HG02588 (cell line): ENCODE data around the gene FAM200A.
"Not testable (repeated sequence)": the region's sequence is repeated elsewhere in the genome, so short reads cannot be mapped to it uniquely, and the experiment has no call there.

Experiments used
- ATAC-seq: cut with Tn5 transposase; IDR thresholded peaks from one replicate; pipeline ENCODE4 v1.9.1; 2021; ENCODE audit warnings: mild to moderate bottlenecking, moderate library complexity; ENCODE audit not compliant: unreplicated experiment

FAM200A gene

DNA sequence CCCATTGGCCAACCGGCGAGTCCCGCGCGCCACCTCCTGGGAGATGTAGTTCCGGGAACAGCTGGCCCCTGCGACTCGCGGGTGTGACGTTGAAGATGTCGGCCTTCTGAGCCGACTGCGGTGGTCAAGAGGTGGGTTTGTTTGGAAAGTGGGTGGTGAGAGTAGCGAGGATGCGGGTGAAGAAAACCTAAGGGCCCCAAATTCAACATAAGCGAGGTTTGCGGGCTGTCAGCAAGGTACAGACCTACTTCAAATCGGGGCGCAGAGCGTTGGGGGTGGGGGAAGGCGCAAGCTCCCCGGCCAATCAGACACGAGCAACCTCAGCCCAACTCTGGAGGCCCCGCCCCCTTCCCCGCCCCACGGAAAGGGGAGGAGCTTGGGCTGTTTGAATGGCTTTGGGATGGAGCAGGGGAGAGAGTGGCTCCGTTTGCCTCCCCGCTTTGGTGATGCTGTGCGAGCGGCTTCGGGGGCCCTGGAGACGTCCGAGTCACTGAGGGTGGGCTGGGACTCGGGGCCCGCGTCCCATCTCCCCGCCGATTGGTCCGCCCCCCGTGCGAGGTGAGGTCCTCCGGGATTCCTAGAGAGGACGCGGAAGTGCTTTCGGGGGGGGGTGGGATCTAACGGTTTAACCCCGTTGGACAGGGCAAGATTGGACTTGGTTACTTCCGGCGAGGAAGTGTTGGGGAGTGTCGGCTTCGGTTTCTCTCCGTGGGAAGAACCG lies 47.2 kb downstream of the FAM200A start, which contains the start of gene ZKSCAN5:
Gene ZKSCAN5 (plus strand): TSS at position 60 of the 721 bp plus-strand sequence. CDS start 1,383 bp downstream, outside the sequence.
- ATAC-seq = peak; percentile 79

DNA sequence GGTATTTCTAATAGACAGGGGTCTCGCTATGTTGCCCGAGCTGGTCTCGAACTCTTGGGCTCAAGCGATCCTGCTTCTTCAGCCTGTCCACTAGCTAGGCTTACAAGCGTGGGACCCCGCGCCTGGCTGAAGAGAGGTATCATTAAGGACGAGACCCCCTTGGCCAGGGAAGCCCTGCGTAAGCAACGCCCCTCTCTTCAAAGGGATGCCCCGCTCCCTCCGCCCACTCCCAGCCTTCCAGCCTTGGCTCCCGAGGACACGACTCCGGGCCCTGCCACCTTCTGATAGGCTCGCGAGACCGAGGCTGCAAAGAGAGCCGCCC lies 47.7 kb downstream of the FAM200A start:
- ATAC-seq = no peak

DNA sequence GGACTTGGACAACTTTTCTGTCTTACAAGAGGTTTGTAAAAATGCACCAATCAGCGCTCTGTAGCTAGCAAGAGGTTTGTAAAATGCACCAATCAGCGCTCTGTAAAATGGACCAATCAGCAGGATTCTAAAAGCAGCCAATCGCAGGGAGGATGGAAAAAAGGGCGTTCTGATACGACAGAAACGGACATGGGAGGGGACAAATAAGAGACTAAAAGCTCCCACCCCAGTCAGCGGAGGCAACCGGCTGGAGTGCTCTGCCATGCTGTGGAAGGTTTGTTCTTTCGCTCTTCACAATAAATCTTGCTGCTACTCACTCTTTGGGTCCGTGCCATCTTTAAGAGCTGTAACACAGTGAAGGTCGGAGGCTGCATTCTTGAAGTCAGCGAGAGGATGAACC lies 50.7 kb downstream of the FAM200A start:
- ATAC-seq = not testable (repeated sequence)

DNA sequence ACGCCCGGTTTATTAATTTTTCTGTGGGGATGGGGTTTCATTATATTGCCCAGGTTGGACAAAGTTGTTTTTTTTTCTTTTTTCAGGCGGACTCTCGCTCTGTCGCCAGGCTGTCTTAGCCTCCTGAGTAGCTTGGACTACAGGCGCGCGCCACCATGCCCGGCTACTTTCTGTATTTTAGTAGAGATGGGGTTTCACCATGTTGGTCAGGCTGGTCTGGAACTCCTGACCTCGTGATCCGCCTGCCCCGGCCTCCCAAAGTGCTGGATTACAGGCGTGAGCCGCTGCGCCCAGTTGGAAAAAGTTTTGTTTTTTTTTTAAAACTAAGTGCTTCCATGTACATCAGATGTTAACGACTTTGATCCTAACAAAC lies 51.3 kb downstream of the FAM200A start:
- no peak for ATAC-seq

DNA sequence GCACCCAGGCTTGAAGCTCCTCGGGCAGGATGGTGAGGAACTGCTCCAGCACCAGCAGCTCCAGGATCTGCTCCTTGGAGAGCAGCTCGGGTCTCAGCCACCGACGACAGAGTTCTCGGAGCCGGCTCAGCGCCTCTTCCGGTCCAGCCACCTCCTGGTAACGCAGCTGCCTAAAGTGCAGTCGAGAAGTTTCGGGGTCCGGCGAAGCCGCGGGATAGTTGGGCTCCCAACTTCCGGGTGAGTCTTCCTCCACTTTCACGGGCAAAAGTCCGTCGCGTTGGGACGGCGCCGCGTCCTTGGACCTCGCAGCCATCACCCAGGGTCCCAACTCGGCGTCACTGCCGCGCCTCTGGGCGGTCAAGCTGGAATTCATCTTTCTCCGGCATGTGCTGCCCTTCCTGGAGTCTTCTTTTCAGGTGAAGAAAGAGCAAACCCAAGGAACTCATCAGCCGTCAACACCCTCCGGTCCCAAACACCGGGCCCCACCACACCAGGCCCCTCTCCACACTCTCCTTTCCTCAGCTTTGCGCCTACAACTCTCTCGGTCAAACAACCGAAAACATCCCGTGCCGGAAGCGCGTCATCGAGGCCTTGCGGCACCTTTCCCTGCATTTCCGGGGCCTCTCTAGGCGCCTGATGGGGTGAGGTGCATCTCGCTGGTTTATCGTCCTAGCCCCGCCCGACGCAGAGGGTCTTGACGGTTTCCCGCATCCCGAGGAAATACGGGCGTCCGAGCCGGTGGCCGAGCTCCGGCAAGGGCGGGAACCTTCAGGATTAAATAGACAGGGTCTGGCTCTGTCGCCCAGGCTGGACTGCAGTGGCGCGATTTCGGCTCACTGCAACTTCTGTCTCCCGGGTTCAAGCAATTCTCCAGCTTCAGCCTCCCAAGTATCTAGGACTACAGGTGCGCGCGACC lies 51.9 kb downstream of the FAM200A start, which contains the start of gene ZNF394:
Gene ZNF394 (minus strand): TSS at position 561 of the 916 bp plus-strand sequence. CDS start 188 bp downstream, at position 373.
- peak; percentile 40 for ATAC-seq

DNA sequence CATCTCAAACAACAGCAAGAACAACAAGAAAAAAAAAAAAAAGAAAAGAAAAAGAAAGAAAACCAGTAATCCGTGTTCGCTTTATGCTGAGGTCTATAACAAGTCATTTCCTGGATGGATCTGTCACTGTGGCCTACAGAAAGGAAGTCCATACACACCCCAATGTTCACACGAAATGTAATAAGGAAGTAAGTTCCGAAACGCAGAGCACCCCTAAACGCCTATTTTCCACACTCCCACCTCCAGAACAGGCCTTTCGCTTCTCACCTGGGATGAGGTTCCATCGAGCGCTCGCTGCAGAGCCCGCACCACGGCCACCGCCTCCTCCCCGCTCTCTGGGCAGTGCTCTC lies 52.6 kb downstream of the FAM200A start:
- ATAC-seq = no peak

DNA sequence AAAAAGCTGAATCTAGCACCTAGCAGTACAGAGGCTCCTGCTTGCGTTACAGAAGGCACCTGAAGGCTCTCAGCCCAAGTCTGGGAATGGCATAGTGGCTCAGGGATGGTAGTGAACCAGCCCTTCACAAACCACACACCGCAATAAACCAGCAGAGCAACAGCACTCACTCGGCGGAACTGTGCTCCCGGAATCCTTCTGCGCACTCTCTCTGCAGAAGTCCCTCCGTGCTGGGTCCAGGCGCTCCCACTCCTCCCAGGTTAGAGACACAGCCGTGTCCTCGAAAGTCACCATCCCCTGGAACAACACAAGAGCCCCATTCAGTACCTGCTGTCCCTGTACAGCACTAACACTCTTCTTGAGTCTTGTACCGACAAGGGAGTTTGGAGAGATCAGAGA lies 53.4 kb downstream of the FAM200A start:
- no peak for ATAC-seq

DNA sequence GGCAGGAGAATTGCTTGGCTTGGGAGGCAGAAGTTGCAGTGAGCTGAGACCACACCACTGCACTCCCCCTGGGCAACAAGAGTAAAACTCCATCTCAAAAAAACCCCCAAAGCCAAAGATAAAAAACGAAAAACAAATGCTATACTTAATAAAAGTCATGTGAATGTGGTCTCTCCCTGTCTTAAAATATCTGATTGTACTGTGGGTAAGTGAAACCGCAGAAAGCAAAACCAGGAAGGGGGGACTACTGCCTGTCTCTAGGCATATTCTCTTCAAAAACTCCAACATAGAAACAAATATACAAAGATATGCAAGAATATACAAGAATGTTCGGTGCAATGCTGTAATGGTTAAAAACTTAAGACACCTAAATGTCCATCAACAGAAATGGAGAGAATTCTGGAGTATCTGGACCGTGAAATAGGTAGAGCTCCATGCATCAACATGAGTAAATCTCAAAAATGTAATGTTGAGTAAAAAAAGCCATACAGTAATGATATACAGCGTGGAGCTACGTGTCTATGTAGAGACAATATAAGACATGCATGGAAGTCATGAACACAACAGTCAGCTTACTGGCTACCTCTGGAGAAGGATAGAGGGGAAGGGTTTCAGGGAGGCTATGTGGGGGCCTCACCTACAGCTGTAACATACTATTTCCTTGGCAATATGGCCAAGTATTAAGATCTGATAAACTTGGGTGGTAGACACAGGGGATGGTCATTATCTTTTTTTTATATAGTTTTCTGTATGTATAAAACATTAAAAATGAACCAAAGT lies 54.0 kb downstream of the FAM200A start:
- no peak for ATAC-seq
